Prostate gland (tissue), 2 donors: Measurements from ENCODE around the gene PHPT1. TPM values are rescaled to one million over a fixed set of nuclear protein-coding genes. Genes with fewer than 3 reads are reported as not detected.

Experiments
- DNase-seq: peaks from one replicate; pipeline ENCODE4 v3.0.0-alpha.2; 2019; ENCODE audit warnings: low spot score
- H3K27ac ChIP-seq, 2 donors: fragments of 200-600 bp; sonication (generic); 2 replicates each; pipeline ENCODE4 v1.5.1; 2017 to 2019
- H3K27me3 ChIP-seq: fragments of 200-600 bp; sonication (generic); replicated peaks from 2 replicates; pipeline ENCODE4 v1.5.1; 2019; ENCODE audit not compliant: insufficient read depth
- H3K36me3 ChIP-seq, 2 donors: fragments of 200-600 bp; sonication (generic); 1 replicate in 1 of 2; 2 replicates in 1 of 2; pipeline versions ENCODE4 v1.5.1 to v1.8.1; 2017 to 2019
- H3K4me1 ChIP-seq: fragments of 200-600 bp; sonication (generic); replicated peaks from 2 replicates; pipeline ENCODE4 v1.5.1; 2019
- H3K4me3 ChIP-seq, 2 donors: fragments of 200-600 bp; sonication (generic); 2 replicates each; pipeline ENCODE4 v1.5.1; 2017 to 2019
- H3K9me3 ChIP-seq: fragments of 200-600 bp; sonication (generic); 2 replicates; pipeline ENCODE4 v1.5.1; 2017
- CTCF ChIP-seq, 4 experiments: fragments of 200-600 bp in 2 of 4; fragments of 450-650 bp in 2 of 4; sonication (generic) in 2 of 4; IDR thresholded peaks; 1 replicate in 3 of 4; 2 replicates in 1 of 4; pipeline ENCODE4 v1.5.1; 2016 to 2019; ENCODE audit warnings: antibody characterized with exemption in 4 of 4, mild to moderate bottlenecking in 2 of 4, moderate library complexity in 2 of 4
- POLR2A ChIP-seq: fragments of 450-650 bp; IDR thresholded peaks from one replicate; pipeline ENCODE4 v1.6.1; 2016; ENCODE audit warnings: antibody characterized with exemption, mild to moderate bottlenecking
- POLR2AphosphoS5 ChIP-seq: sonication (generic); formaldehyde crosslinking; IDR thresholded peaks from one replicate; pipeline ENCODE4 v1.6.1; 2017; ENCODE audit warnings: antibody characterized with exemption
- WGBS: methylation state at CpG from one replicate; pipeline ENCODE4 v1.1.5; 2018; 5-methylcytosine and 5-hydroxymethylcytosine counted together
- intact Hi-C: fragments of 100-400 bp; cut with DNase I; formaldehyde crosslinking; loops from one replicate; pipeline ENCODE4 v1.14.2; 2022
- total RNA-seq, 2 donors: library from RNA; depleted of rRNA; stranded (reverse); fragments of >200 nt; gene quantifications; one replicate each; pipeline ENCODE4 v1.1.0, GENCODE V29; 2016

The PHPT1 gene
- total RNA-seq, 2 donors from 2014 or later = 139 to 212 TPM

GRCh38 chr9:136860529-136860928, 11.3 kb downstream of the PHPT1 start:
- H3K9me3 ChIP-seq = no peaks in the 10 kb centered on the region
- no peak overlapping the region for H3K4me3 ChIP-seq
- 86% methylated on average over 9 of the region's 9 CpGs for WGBS
- DNase-seq = no peak
- no peaks in the 10 kb centered on the region for H3K27me3 ChIP-seq
- no peak overlapping the region for H3K27ac ChIP-seq
- no peak for TF ChIP-seq CTCF (IDR thresholded peaks at IDR 0.05)
- no peak for TF ChIP-seq POLR2AphosphoS5
- no peak for TF ChIP-seq POLR2A
- H3K36me3 ChIP-seq = peaks cover 6 to 13% of the 10 kb centered on the region in 2 donors
- peaks cover 23% of the 10 kb centered on the region for H3K4me1 ChIP-seq
- intact Hi-C loops = no loop called here

- H3K4me3 ChIP-seq = no peak overlapping the region
- DNase-seq = no peak
- peaks cover 6 to 13% of the 10 kb centered on the region in 2 donors for H3K36me3 ChIP-seq
- TF ChIP-seq POLR2A (no peak), CTCF (IDR thresholded peaks at IDR 0.05) (no peak), POLR2AphosphoS5 (no peak)
- intact Hi-C loops = no loop called here
- WGBS = 91% methylated on average over 13 of the region's 22 CpGs
- H3K4me1 ChIP-seq = peaks cover 23% of the 10 kb centered on the region
- no peaks in the 10 kb centered on the region for H3K9me3 ChIP-seq
- H3K27me3 ChIP-seq = no peaks in the 10 kb centered on the region
- no peak overlapping the region for H3K27ac ChIP-seq
Observed at GRCh38 chr9:136860933-136861873, 12.0 kb downstream of the PHPT1 start.

- no peak for DNase-seq
- Histone ChIP-seq H3K9me3 (no peaks in the 10 kb centered on the region), H3K27ac (no peak overlapping the region), H3K4me3 (no peak overlapping the region), H3K4me1 (peaks cover 23% of the 10 kb centered on the region), H3K36me3 (peaks cover 6 to 13% of the 10 kb centered on the region in 2 donors), H3K27me3 (no peaks in the 10 kb centered on the region)
- TF ChIP-seq CTCF (IDR thresholded peaks at IDR 0.05) (no peak), POLR2AphosphoS5 (no peak), POLR2A (no peak)
- 82% methylated on average over 25 of the region's 26 CpGs for WGBS
- intact Hi-C loops = no loop called here
Observed at GRCh38 chr9:136861874-136862457, 12.8 kb downstream of the PHPT1 start.

DNA sequence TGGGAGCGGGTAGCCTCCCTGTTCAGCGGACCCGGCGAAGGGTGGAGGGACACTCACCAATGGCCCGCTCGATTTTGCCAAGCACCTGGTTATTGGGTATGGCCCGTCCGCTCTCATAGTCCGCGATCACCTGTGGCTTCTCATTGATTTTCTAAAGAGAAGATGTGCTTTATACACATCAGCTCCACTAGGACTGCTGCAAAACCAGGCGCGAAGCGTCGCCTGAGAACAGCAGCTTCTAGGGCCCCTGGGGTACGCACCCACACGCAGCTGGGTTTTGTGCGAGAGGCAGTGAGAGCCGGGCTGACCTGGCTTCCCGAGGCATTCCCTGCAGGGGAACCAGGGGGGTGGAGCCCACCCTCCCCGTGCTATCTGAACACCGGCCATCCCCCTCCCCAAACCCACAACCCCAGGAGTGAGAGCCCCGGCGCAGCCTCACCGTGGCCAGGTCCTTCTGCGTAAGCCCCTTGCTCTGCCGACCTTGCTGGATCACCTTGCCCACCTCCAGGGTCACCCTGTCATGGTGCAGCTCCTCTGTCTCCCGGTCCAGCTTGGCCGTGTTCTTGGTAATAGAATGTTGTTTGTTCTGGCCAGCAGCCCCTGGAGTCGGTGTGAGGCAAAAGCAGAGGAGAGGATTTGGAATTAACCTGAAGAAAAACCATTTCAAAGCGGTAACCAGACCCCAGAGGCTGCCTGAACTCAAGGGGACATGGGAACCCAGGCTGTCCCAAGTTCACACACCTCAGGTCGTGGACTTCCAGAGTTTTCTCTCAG, 13.8 kb downstream of the PHPT1 start:
- Histone ChIP-seq H3K27ac (no peak overlapping the region), H3K4me3 (no peak overlapping the region), H3K27me3 (no peaks in the 10 kb centered on the region), H3K36me3 (peaks cover 6 to 13% of the 10 kb centered on the region in 2 donors), H3K9me3 (no peaks in the 10 kb centered on the region), H3K4me1 (peaks cover 22% of the 10 kb centered on the region)
- no peak for DNase-seq
- TF ChIP-seq POLR2A (no peak), CTCF (IDR thresholded peaks at IDR 0.05) (no peak), POLR2AphosphoS5 (no peak)
- 83% methylated on average over 30 of the region's 31 CpGs for WGBS
- intact Hi-C loops = no loop called here
